HCT116 (cell line): Measurements from ENCODE around the gene FOXN1. TPM values are rescaled to one million over a fixed set of nuclear protein-coding genes. Genes with fewer than 3 reads are reported as not detected.
A peak's percentile ranks its signal among the peaks of the same experiment; 100 is the strongest.

Experiments
- ATAC-seq: fragments of 200-7000 bp; cut with Tn5 transposase; 2 replicates; pipeline ENCODE4 v1.9.1; 2020; ENCODE audit warnings: mild to moderate bottlenecking, moderate library complexity
- Bru-seq: library from RNA; stranded (reverse); fragments of 400-500 nt; gene quantifications from one replicate; lab custom pipeline; 2021; lab: Mats Ljungman, UMichigan
- BruChase-seq, 2 experiments: library from RNA; stranded (reverse); fragments of 400-500 nt; gene quantifications; one replicate each; lab custom pipeline; 2021; lab: Mats Ljungman, UMichigan
- BruUV-seq: library from RNA; stranded (reverse); fragments of 400-500 nt; replicated peaks from 2 replicates; lab custom pipeline; 2021; lab: Mats Ljungman, UMichigan
- CTCF ChIA-PET: fragments of 300-600 bp; sonication (Branson Sonifier 250); formaldehyde crosslinking; loops from one replicate; lab custom pipeline; 2021; ENCODE audit warnings: antibody characterized with exemption; lab: Charles Lee
- POLR2A ChIA-PET: fragments of 300-600, 350-600 bp; sonication (Branson Sonifier 250); formaldehyde crosslinking; loops from one replicate; lab custom pipeline; 2021; ENCODE audit warnings: antibody characterized with exemption; lab: Charles Lee
- RAD21 ChIA-PET, 2 experiments: fragments of 300-600 bp; sonication (Branson Sonifier 250); formaldehyde crosslinking; loops; one replicate each; lab custom pipeline; 2023; ENCODE audit warnings: low total read pairs in 2 of 2; ENCODE audit not compliant: uncharacterized antibody in 2 of 2, unreplicated experiment in 2 of 2, low non-redundant PET in 1 of 2; lab: Charles Lee
- DNase-seq: peaks from one replicate; pipeline ENCODE4 v3.0.0-alpha.2; 2010; ENCODE audit warnings: low read depth, low spot score
- H2AFZ ChIP-seq: fragments of 200-600 bp; shearing (Covaris generic), sonication (generic); 2 replicates; pipeline ENCODE4 v1.6.1; 2017; ENCODE audit warnings: low read depth, mixed run types, mixed read lengths, antibody characterized with exemption, low read length; ENCODE audit not compliant: poor library complexity, severe bottlenecking
- H3K27ac ChIP-seq: 2 replicates; pipeline ENCODE4 v1.5.1; 2012; ENCODE audit warnings: low read depth, low read length
- H3K27me3 ChIP-seq: fragments of 200-600 bp; sonication (generic); 2 replicates; pipeline ENCODE4 v1.6.1; 2016; ENCODE audit warnings: mixed run types, low read length, mixed read lengths; ENCODE audit not compliant: insufficient read depth
- H3K36me3 ChIP-seq, 2 experiments: fragments of 200-500 bp in 1 of 2; fragments of 200-600 bp in 1 of 2; sonication (Bioruptor generic) in 1 of 2; sonication (generic) in 1 of 2; 2 replicates each; pipeline versions ENCODE4 v1.5.1 to v1.6.1; 2014 to 2016; ENCODE audit warnings: low read length in 2 of 2, inconsistent platforms in 1 of 2, mixed read lengths in 1 of 2, mixed run types in 1 of 2; ENCODE audit not compliant: insufficient read depth in 2 of 2, control insufficient read depth in 1 of 2
- H3K4me1 ChIP-seq, 2 experiments: fragments of 200-600 bp in 1 of 2; sonication (generic) in 1 of 2; 2 replicates each; pipeline versions ENCODE4 v1.5.1 to v1.6.1; 2012 to 2017; ENCODE audit warnings: low read length in 2 of 2, inconsistent platforms in 1 of 2, mild to moderate bottlenecking in 1 of 2, mixed read lengths in 1 of 2, mixed run types in 1 of 2, moderate library complexity in 1 of 2; ENCODE audit not compliant: insufficient read depth in 2 of 2, control insufficient read depth in 1 of 2
- H3K4me2 ChIP-seq: fragments of 200-600 bp; sonication (generic); 2 replicates; pipeline ENCODE4 v1.6.1; 2017; ENCODE audit warnings: mixed run types, low read length, mixed read lengths
- H3K4me3 ChIP-seq, 2 experiments: fragments of 200-600 bp in 1 of 2; sonication (generic) in 1 of 2; replicated peaks in 1 of 2; 2 replicates each; pipeline ENCODE4 v1.5.1; 2011 to 2016; ENCODE audit warnings: low read length in 2 of 2, control low read depth in 1 of 2, low read depth in 1 of 2, mild to moderate bottlenecking in 1 of 2, mixed read lengths in 1 of 2, mixed run types in 1 of 2
- H3K79me2 ChIP-seq: fragments of 200-600 bp; sonication (generic); 2 replicates; pipeline ENCODE4 v1.6.1; 2017; ENCODE audit warnings: mild to moderate bottlenecking, mixed run types, low read length, moderate library complexity, mixed read lengths; ENCODE audit not compliant: insufficient read depth
- H3K9ac ChIP-seq: fragments of 200-600 bp; sonication (generic); 2 replicates; pipeline ENCODE4 v1.6.1; 2016; ENCODE audit warnings: low read length, mixed read lengths
- H3K9me2 ChIP-seq: fragments of 200-600 bp; sonication (generic), shearing (Covaris generic); 2 replicates; pipeline ENCODE4 v1.6.1; 2017; ENCODE audit warnings: mixed run types, mild to moderate bottlenecking, moderate library complexity; ENCODE audit not compliant: insufficient read depth
- H3K9me3 ChIP-seq, 2 experiments: fragments of 200-500 bp in 1 of 2; fragments of 200-600 bp in 1 of 2; sonication (Bioruptor generic) in 1 of 2; sonication (generic) in 1 of 2; 2 replicates each; pipeline ENCODE4 v1.6.1; 2014 to 2017; ENCODE audit warnings: low read length in 2 of 2, mixed read lengths in 2 of 2, inconsistent platforms in 1 of 2, low read depth in 1 of 2, mild to moderate bottlenecking in 1 of 2, mixed run types in 1 of 2, moderate library complexity in 1 of 2; ENCODE audit not compliant: control insufficient read depth in 1 of 2, insufficient read depth in 1 of 2
- H4K20me1 ChIP-seq: fragments of 200-600 bp; sonication (generic), shearing (Covaris generic); 2 replicates; pipeline ENCODE4 v1.6.1; 2017; ENCODE audit warnings: mixed run types, mild to moderate bottlenecking, moderate library complexity; ENCODE audit not compliant: insufficient read depth
- CBX3 ChIP-seq: IDR thresholded peaks from 2 replicates; pipeline ENCODE4 v1.6.1; 2012; ENCODE audit warnings: low read depth
- EGR1 ChIP-seq: IDR thresholded peaks from 2 replicates; pipeline ENCODE4 v1.6.1; 2012; ENCODE audit warnings: low read depth
- ELF1 ChIP-seq: IDR thresholded peaks from 2 replicates; pipeline ENCODE4 v1.6.1; 2012; ENCODE audit warnings: low read depth, borderline replicate concordance
- EZH2 ChIP-seq: fragments of 200-600 bp; sonication (generic); IDR thresholded peaks from 2 replicates; pipeline ENCODE4 v1.6.1; 2017; ENCODE audit warnings: antibody characterized with exemption, mixed run types
- POLR2A ChIP-seq: IDR thresholded peaks from 2 replicates; pipeline ENCODE4 v1.7.0; 2011; ENCODE audit warnings: borderline replicate concordance; ENCODE audit not compliant: insufficient read depth, insufficient read length; ENCODE audit errors: extremely low read depth
- POLR2AphosphoS5 ChIP-seq: IDR thresholded peaks from 2 replicates; pipeline ENCODE4 v1.6.1; 2011; ENCODE audit warnings: mild to moderate bottlenecking, low read depth, low read length, moderate library complexity
- RAD21 ChIP-seq: IDR thresholded peaks from 2 replicates; pipeline ENCODE4 v1.6.1; 2012; ENCODE audit warnings: low read depth, mild to moderate bottlenecking
- SIN3A ChIP-seq: IDR thresholded peaks from 2 replicates; pipeline ENCODE4 v1.6.1; 2012; ENCODE audit warnings: low read depth
- YY1 ChIP-seq: IDR thresholded peaks from 2 replicates; pipeline ENCODE4 v1.6.1; 2011; ENCODE audit warnings: low read length, low read depth, moderate library complexity, mild to moderate bottlenecking; ENCODE audit not compliant: insufficient replicate concordance; ENCODE audit errors: extremely low read depth
- ZFX ChIP-seq: fragments of 450-650 bp; IDR thresholded peaks from 2 replicates; pipeline ENCODE4 v1.6.1; 2017
- intact Hi-C: fragments of 100-400 bp; cut with micrococcal nuclease; formaldehyde crosslinking; loops from 2 replicates; pipeline ENCODE4 v1.10.0; 2022
- long read RNA-seq: library from polyadenylated mRNA; unstranded; transcript quantifications from one replicate; pipeline ENCODE4 v2.0.0, GENCODE V29; 2021; ENCODE audit not compliant: unreplicated experiment
- polyA plus RNA-seq: library from polyadenylated mRNA; unstranded; fragments of >200 nt; gene quantifications from 2 replicates; pipeline ENCODE4 v1.2.1, GENCODE V29; 2012; ENCODE audit warnings: missing spikeins
- total RNA-seq: library from RNA; stranded (reverse); gene quantifications from one replicate; pipeline ENCODE4 v1.2.1, GENCODE V29; 2021; ENCODE audit not compliant: unreplicated experiment
- TF ChIP-seq, protein P1 (sequence below): IDR thresholded peaks from 2 replicates; pipeline ENCODE4 v1.6.1; 2012
- TF ChIP-seq, protein P2 (sequence below), 3 experiments: fragments of 200-600 bp in 1 of 3; sonication (generic) in 1 of 3; IDR thresholded peaks in 2 of 3; conservative IDR thresholded peaks in 1 of 3; 2 replicates each; pipeline ENCODE4 v1.5.1; 2012 to 2017; ENCODE audit warnings: low read depth in 2 of 3, low read length in 2 of 3, antibody characterized with exemption in 1 of 3, borderline replicate concordance in 1 of 3, control low read depth in 1 of 3, mild to moderate bottlenecking in 1 of 3, mixed read lengths in 1 of 3, mixed run types in 1 of 3, moderate library complexity in 1 of 3; ENCODE audit not compliant: insufficient read depth in 1 of 3
- TF ChIP-seq, protein P3 (sequence below): IDR thresholded peaks from 2 replicates; pipeline ENCODE4 v1.6.1; 2011; ENCODE audit warnings: mild to moderate bottlenecking, low read length, moderate library complexity; ENCODE audit not compliant: insufficient replicate concordance; ENCODE audit errors: extremely low read depth

Gene FOXN1
- total RNA-seq: not detected
- polyA plus RNA-seq: not detected in 2 replicates
- Bru-seq, nascent RNA: not detected
- not detected for BruChase-seq, experiment 1, labeled RNA remaining after a 6-hour chase
- BruChase-seq, experiment 2, labeled RNA remaining after a 2-hour chase: percentile 3 among the genes with signal in this experiment
- long read RNA-seq: 0 reads

GRCh38 chr17:28505986-28506665 is at the start of gene FOXN1:
TSS of gene FOXN1 (plus strand) at chr17:28506348. CDS start at chr17:28523970, 17,622 bp downstream.
- Histone ChIP-seq H4K20me1 (no peaks in the 10 kb centered on the region), H3K27me3 (no peaks in the 10 kb centered on the region; the same call in 1 of the 2 replicates), H3K4me1 (no peaks in the 10 kb centered on the region), H3K9me3 (no peaks in the 10 kb centered on the region), H3K27ac (no peak within 1 kb of the TSS), H3K4me3 (no peak within 1 kb of the TSS), H3K79me2 (no peaks in the 10 kb centered on the region), H3K9me2 (no peaks in the 10 kb centered on the region), H2AFZ (no peak within 1 kb of the TSS), H3K36me3 (no peaks in the 10 kb centered on the region), H3K9ac (no peak within 1 kb of the TSS), H3K4me2 (no peak within 1 kb of the TSS)
- BruUV-seq: no TSS peak
- RAD21 ChIA-PET: no interaction called here
- CTCF ChIA-PET: no interaction called here
- TF ChIP-seq, protein P1, sequence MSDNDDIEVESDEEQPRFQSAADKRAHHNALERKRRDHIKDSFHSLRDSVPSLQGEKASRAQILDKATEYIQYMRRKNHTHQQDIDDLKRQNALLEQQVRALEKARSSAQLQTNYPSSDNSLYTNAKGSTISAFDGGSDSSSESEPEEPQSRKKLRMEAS: no peak
- no peak for TF ChIP-seq ELF1
- ATAC-seq (no peak), DNase-seq (no peak)
- POLR2A ChIA-PET: no interaction called here
- intact Hi-C loops: no loop called here

DNA sequence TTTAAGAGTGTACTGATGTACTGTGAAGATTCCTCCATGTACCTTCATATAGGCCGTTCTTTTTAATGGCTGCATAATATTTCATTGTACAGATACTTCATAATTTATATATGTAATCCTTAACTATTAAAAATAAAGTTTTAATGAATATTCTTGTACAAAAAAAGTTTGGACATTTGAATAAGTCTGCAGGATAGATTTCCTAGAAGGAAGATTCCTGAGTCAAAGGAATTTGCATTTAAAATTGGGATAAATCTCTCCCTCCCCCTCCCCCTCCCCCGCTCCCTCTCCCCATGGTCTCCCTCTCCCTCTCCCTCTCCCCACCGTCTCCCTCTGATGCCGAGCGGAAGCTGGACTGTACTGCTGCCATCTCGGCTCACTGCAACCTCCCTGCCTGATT is 48.3 kb upstream of the FOXN1 start:
- Histone ChIP-seq H3K4me3 (no peak overlapping the region), H3K79me2 (no peaks in the 10 kb centered on the region), H3K36me3 (no peaks in the 10 kb centered on the region), H3K9me3 (no peaks in the 10 kb centered on the region), H3K9me2 (no peaks in the 10 kb centered on the region), H2AFZ (no peak overlapping the region), H4K20me1 (no peaks in the 10 kb centered on the region), H3K4me2 (no peak overlapping the region), H3K27me3 (no peaks in the 10 kb centered on the region), H3K9ac (no peak overlapping the region), H3K27ac (no peak overlapping the region), H3K4me1 (no peaks in the 10 kb centered on the region)
- BruUV-seq: no TSS peak
- ChIA-PET CTCF (no interaction called here), POLR2A (no interaction called here), RAD21 (no interaction called here)
- ATAC-seq (no peak), DNase-seq (no peak)
- TF ChIP-seq RAD21: no peak
- TF ChIP-seq CBX3: no peak
- no peak for TF ChIP-seq EZH2
- TF ChIP-seq POLR2AphosphoS5: no peak
- no peak for TF ChIP-seq POLR2A
- TF ChIP-seq, protein P2, sequence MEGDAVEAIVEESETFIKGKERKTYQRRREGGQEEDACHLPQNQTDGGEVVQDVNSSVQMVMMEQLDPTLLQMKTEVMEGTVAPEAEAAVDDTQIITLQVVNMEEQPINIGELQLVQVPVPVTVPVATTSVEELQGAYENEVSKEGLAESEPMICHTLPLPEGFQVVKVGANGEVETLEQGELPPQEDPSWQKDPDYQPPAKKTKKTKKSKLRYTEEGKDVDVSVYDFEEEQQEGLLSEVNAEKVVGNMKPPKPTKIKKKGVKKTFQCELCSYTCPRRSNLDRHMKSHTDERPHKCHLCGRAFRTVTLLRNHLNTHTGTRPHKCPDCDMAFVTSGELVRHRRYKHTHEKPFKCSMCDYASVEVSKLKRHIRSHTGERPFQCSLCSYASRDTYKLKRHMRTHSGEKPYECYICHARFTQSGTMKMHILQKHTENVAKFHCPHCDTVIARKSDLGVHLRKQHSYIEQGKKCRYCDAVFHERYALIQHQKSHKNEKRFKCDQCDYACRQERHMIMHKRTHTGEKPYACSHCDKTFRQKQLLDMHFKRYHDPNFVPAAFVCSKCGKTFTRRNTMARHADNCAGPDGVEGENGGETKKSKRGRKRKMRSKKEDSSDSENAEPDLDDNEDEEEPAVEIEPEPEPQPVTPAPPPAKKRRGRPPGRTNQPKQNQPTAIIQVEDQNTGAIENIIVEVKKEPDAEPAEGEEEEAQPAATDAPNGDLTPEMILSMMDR (IDR thresholded peaks at IDR 0.05 in 2 of 3, conservative IDR thresholded peaks at IDR 0.05 in 1 of 3; ENCODE audit: borderline replicate concordance in 1 of 3, insufficient read depth in 1 of 3, low read depth in 2 of 3, low read length in 2 of 3): no peak
- no peak for TF ChIP-seq YY1
- TF ChIP-seq ELF1: no peak
- no peak for TF ChIP-seq SIN3A
- TF ChIP-seq ZFX: no peak
- TF ChIP-seq, protein P3, sequence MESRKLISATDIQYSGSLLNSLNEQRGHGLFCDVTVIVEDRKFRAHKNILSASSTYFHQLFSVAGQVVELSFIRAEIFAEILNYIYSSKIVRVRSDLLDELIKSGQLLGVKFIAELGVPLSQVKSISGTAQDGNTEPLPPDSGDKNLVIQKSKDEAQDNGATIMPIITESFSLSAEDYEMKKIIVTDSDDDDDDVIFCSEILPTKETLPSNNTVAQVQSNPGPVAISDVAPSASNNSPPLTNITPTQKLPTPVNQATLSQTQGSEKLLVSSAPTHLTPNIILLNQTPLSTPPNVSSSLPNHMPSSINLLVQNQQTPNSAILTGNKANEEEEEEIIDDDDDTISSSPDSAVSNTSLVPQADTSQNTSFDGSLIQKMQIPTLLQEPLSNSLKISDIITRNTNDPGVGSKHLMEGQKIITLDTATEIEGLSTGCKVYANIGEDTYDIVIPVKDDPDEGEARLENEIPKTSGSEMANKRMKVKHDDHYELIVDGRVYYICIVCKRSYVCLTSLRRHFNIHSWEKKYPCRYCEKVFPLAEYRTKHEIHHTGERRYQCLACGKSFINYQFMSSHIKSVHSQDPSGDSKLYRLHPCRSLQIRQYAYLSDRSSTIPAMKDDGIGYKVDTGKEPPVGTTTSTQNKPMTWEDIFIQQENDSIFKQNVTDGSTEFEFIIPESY: no peak
- TF ChIP-seq EGR1: no peak
- intact Hi-C loops: no loop called here
